Type B pancreatic cell (in vitro differentiated cells): ENCODE measurements around the gene ZNF556. TPM values are rescaled to one million over a fixed set of nuclear protein-coding genes. Genes with fewer than 3 reads are reported as not detected.
"Not testable (repeated sequence)": the region's sequence is repeated elsewhere in the genome, so short reads cannot be mapped to it uniquely, and the experiment has no call there.

Source experiments
- DNase-seq: peaks from one replicate; pipeline ENCODE4 v3.0.0; 2021; ENCODE audit warnings: mixed read lengths; ENCODE audit not compliant: unreplicated experiment; ENCODE audit errors: extremely low spot score
- H3K27ac Mint-ChIP-seq: 2 replicates; pipeline ENCODE4 v1.8.0; 2021; ENCODE audit warnings: mild to moderate bottlenecking, mixed read lengths
- H3K27me3 Mint-ChIP-seq: 2 replicates; pipeline ENCODE4 v1.8.0; 2021; ENCODE audit warnings: mixed read lengths
- H3K36me3 Mint-ChIP-seq: 2 replicates; pipeline ENCODE4 v1.8.0; 2021; ENCODE audit warnings: mixed read lengths
- H3K4me1 Mint-ChIP-seq: one replicate; pipeline ENCODE4 v1.8.0; 2021; ENCODE audit warnings: mixed read lengths; ENCODE audit not compliant: unreplicated experiment
- H3K4me3 Mint-ChIP-seq: 2 replicates; pipeline ENCODE4 v1.8.0; 2021; ENCODE audit warnings: mild to moderate bottlenecking, mixed read lengths
- H3K9me3 Mint-ChIP-seq: 2 replicates; pipeline ENCODE4 v1.8.0; 2021; ENCODE audit warnings: mixed read lengths
- CTCF ChIP-seq: fragments of 200-600 bp; sonication (generic); conservative IDR thresholded peaks from 2 replicates; pipeline ENCODE4 v1.5.0; 2021; ENCODE audit warnings: antibody characterized with exemption, mild to moderate bottlenecking
- total RNA-seq: library from RNA; stranded (reverse); gene quantifications from 2 replicates; pipeline ENCODE4 v1.2.1, GENCODE V29; 2021; ENCODE audit warnings: low replicate concordance

The ZNF556 gene
- total RNA-seq, 1 donor from 2014 or later = not detected

GRCh38 chr19:2887391-2887914 lies 20.3 kb downstream of the ZNF556 start:
- H3K27ac Mint-ChIP-seq = no peak overlapping the region
- peak; percentile 78 for TF ChIP-seq CTCF
- H3K4me1 Mint-ChIP-seq = peaks cover 3% of the 10 kb centered on the region
- DNase-seq = no peak
- no peaks in the 10 kb centered on the region for H3K9me3 Mint-ChIP-seq
- H3K27me3 Mint-ChIP-seq = no peaks in the 10 kb centered on the region
- no peak overlapping the region for H3K4me3 Mint-ChIP-seq
- no peaks in the 10 kb centered on the region for H3K36me3 Mint-ChIP-seq

GRCh38 chr19:2888731-2889224 lies 21.6 kb downstream of the ZNF556 start:
- no peak for TF ChIP-seq CTCF
- H3K4me1 Mint-ChIP-seq = peaks cover 3% of the 10 kb centered on the region
- no peak overlapping the region for H3K27ac Mint-ChIP-seq
- no peak overlapping the region for H3K4me3 Mint-ChIP-seq
- H3K36me3 Mint-ChIP-seq = no peaks in the 10 kb centered on the region
- H3K9me3 Mint-ChIP-seq = no peaks in the 10 kb centered on the region
- H3K27me3 Mint-ChIP-seq = no peaks in the 10 kb centered on the region
- no peak for DNase-seq

GRCh38 chr19:2890531-2890930 lies 23.4 kb downstream of the ZNF556 start:
- H3K36me3 Mint-ChIP-seq, H3K4me1 Mint-ChIP-seq, DNase-seq, H3K4me3 Mint-ChIP-seq, H3K9me3 Mint-ChIP-seq, H3K27ac Mint-ChIP-seq, H3K27me3 Mint-ChIP-seq: not testable (repeated sequence)

GRCh38 chr19:2896694-2897093 lies 29.6 kb downstream of the ZNF556 start:
- Mint-ChIP-seq H3K36me3 (peaks cover 5% of the 10 kb centered on the region), H3K9me3 (peaks cover 5% of the 10 kb centered on the region), H3K27ac (no peak overlapping the region), H3K4me3 (no peak overlapping the region), H3K4me1 (peaks cover 7% of the 10 kb centered on the region), H3K27me3 (peaks cover 4% of the 10 kb centered on the region)
- no peak for TF ChIP-seq CTCF
- DNase-seq = no peak

- Mint-ChIP-seq H3K36me3 (peaks cover 5% of the 10 kb centered on the region), H3K27me3 (peaks cover 4% of the 10 kb centered on the region), H3K4me1 (peaks cover 13% of the 10 kb centered on the region), H3K4me3 (peak within 1 kb of the TSS; percentile 99), H3K27ac (peak within 1 kb of the TSS; percentile 99), H3K9me3 (peaks cover 5% of the 10 kb centered on the region)
- TF ChIP-seq CTCF = no peak
- DNase-seq = peak; percentile 98
Observed at GRCh38 chr19:2900296-2901252, 33.4 kb downstream of the ZNF556 start, which contains the start of gene ZNF57. TSS of gene ZNF57 (plus strand) at chr19:2900928. CDS start at chr19:2901046, 118 bp downstream.
